ENCODE results near the gene ARHGAP45.

DNA sequence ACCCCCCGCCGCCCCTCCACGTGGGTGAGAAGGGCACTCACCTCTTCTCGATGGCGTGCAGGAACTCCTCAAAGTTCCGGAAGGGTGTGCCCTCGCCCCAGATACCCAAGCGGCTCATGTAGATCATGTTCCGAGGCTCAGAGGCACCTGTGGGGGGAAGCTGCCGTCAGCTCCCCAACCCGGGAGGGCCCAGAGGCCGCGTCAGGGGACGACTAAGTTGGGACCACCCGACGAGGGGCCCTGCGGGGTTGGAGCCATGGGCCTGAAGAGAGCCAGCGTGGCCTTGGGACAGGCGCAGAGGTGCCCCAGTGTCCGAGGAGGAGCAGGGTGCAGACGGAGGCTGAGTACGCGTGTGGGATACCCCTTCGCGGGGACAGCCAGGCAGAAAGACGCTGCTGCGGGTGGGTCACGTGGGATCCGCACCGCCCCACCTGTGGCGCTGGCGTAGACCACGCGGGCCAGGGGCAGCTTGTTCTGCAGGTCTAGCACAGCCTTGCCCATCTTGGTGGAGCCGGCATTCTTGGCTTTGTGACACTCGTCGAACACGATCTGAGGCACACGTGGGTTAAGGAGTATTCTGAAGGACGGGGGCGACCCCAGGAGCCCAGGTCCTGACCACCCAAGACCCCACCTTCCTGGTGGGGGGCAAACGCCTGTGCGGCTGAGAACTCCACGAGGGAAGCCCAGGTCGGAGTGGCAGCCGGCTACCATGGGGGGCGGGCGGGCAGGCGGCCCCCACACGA lies 52.7 kb downstream of the ARHGAP45 start:
- TF ChIP-seq TAF1 (IDR thresholded peaks at IDR 0.05; ENCODE audit: borderline replicate concordance, low read depth, low read length) (no peak), POLR2A (IDR thresholded peaks at IDR 0.05; ENCODE audit: low read depth, low read length) (no peak), POLR2AphosphoS5 (IDR thresholded peaks at IDR 0.05; ENCODE audit: low read depth, low read length) (no peak)
